HG03045 (cell line): ENCODE data around the gene HEXD.

Experiments
- ATAC-seq: cut with Tn5 transposase; IDR thresholded peaks from one replicate; pipeline ENCODE4 v1.9.1; 2021; ENCODE audit warnings: mild to moderate bottlenecking, moderate library complexity; ENCODE audit not compliant: unreplicated experiment

HEXD gene

DNA sequence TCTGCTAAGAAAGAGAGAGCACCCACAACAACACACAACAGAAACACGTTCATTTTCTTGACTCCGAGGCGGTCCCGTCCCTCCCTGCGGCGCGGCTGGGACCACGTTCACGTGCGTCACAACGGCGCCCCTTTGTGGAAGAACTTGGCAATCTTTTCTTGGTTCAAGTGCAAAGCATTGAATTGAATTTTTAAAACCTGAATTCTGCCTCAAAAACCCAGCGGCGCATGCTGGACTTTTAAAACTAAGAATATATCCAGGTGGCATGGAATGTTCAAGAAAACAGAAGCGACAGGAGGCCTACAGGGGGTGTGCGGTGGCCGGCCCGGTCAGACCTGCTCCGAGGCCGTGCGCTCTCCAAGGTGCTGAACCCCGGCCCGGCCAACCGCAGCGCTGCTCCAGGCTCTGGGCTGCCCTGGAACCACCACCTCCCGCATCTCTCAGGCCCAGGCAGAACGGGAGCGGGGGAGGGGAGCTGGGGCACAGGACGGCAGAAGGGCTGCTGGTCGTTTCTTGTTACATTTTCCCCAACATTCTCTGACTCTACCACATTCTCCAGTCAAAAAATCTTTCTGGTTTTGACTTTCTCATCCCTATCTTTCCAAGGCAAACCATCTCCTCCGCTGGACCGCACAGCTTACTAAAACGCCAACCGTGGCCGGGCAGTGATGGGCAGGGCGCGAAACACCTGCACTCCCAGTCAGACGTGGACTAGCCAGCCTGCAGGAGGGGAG, 3.4 kb upstream of the HEXD start:
- no peak for ATAC-seq

DNA sequence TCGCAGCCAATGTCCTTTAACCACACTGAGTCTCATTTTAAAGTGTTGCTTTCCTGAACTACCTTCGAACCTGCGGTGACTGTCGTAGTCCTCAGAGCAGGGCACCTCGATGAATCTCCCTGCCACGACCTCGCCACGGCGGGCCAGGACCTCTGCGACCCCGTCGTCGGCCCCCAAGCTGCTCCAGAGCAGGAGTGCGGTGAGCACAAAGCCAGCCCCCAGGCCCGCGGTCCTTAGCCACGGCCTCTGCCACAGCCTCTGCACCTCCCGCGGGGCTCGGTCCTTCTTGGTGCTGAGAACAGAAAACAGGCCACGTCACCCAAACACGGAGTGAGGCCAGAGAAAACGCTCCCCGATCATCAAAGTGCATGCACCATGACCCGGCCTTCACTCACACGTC, 2.8 kb upstream of the HEXD start:
- no peak for ATAC-seq

DNA sequence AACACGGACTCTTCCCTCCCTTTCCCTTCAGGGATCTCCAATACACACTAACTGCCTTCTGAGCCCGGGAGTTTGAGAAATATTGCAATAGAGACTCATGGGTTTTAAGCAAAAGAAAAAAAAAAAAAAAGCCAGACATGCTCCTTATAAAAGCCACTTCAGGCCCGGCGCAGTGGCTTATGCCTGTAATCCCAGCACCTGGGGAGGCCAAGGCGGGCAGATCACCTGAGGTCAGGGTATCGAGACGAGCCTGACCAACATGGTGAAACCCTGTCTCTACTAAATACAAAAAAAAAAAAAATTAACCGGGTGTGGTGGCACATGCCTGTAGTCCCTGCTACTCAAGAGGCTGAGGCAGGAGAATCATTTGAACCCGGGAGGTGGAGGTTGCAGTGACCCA, 2.4 kb upstream of the HEXD start:
- no peak for ATAC-seq

DNA sequence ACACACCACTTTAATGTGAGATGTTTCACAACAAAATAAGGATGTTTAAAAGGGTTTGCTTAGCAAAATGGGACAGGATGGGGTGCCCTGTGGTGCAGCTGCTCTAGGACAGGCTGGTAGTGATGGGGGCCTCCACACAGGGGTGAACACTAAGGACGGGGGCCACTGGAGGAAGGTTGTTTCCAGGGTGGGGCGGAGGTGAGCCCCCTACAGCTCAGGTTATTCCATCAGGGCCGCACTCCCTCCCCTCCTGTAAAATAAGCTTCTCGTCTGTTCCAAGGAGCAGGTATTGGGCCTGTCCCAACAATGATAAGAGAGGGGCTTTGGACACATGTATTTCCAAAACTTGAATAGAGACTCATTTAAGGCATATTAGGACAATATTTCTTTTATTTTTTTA, 1.9 kb upstream of the HEXD start:
- ATAC-seq: no peak

DNA sequence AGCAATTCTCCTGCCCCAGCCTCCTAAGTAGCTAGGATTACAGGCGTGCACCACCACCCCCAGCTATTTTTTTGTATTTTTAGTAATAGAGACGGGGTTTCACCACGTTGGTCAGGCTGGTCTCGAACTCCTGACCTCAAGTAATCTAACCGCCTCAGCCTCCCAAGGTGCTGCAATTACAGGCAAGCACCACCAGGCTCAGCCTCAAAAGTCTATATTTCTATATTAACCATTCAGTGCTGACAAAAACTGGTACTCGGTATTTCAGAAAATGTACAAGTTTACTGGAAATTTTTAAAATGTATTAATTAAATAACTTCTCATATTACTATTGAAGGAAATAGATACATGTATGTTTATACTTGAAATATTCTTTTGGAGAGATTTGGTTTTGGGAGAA, 1.4 kb upstream of the HEXD start:
- ATAC-seq: no peak

DNA sequence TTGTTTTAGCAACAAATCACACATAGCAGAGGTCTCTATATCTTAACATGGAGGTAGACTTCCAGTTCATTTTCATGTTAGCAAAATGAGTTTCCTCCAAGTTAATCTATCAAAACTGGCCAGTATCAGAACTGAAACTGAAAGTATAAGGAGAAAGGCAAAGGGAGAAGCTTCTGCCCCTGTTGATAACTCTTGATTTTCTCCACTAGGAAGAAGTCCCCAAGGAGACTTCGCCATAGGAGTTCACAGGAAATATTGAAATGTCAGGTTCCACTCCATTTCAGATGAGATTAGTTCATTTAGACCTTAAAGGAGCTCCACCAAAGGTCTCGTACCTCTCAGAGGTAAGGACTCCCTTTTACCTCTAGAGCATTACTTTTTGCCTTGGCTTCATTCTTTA, 1.4 kb downstream of the HEXD start:
- ATAC-seq: no peak

DNA sequence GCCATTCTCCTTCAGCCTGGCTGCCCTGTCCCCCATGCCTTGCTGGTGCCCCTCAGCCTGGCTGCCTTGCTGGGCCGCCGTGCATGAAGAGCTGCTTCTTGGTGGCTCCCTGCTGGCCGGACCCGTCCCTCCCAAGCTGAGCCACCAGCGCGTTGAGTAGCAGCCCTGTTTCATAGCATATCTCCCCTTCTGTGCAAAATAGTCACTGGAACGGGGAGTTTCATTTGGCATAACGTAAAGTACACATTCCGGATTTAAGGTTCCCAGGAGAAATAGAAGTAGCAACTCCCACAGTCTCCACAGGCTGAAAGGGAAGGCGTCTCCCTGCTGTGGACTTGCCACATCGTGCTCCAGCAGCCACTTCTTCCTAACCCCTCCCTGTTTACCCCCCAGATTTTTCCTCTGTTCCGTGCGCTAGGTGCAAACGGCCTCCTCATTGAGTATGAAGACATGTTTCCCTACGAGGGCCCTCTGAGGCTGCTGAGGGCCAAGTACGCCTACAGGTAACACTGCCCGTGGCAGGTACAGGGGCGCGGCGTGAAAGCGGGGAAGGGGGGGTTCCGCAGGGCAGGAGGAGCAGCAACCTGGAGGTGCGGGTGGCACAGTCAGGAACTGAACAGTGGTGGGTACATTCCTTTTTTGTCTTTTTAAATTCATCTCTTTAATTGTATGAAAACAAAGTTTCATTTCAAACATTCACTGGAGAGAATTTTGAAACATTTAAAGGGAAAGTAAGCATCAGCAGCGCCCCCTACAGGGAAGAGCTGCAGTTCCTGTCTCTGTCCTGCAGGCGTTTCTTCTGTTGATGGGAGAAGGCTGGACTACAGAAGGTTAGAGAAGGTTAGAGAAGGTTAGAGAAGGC, 6.1 kb downstream of the HEXD start:
- ATAC-seq: no peak

DNA sequence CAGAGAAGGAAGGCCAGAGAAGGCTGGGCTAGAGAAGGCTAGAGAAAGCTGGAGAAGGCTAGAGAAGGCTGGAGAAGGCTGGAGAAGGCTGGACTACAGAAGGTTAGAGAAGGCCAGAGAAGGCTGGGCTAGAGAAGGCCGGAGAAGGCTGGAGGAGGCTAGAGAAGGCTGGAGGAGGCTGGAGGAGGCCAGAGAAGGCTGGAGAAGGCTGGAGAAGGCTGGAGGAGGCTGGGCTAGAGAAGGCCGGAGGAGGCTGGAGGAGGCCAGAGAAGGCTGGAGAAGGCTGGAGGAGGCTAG, 6.7 kb downstream of the HEXD start:
- ATAC-seq: no peak

DNA sequence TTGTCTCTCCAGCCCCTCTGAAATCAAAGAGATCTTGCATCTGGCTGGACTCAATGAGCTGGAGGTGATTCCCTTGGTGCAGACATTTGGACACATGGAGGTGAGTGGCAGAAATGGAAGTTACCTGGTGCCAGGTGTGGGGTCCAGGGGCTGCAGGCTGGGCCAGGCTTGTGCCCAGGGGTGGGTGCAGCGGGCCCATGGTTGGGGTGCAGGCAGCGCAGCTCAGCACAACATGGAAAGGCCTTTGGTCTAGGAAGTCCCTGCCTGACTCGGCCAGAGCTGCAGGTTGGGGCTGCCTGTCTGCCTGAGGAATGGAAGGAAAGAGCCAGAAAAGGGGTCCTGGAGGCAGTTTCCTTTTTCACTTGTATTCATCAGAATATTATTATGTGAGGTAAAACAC, 10.4 kb downstream of the HEXD start:
- no peak for ATAC-seq

DNA sequence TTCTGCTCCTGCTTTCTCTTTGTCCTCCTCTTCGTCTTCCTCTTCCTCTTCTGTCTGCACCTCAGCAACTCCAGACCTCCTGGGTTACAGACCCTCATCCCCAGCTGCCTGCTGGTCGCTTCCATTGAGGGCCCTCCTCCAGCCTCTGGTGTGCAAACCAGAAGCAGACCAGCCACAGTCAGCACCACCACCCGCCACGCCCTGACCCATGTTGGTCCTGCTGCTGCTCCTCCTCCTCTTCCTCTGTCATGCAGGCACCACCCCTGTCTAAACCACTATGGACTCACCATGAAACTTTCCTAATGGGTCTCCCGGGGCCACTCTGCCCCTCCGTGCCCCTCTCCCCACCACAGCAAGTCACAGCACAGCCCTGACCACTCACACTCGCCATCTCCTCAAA, 11.7 kb downstream of the HEXD start:
- ATAC-seq: no peak

DNA sequence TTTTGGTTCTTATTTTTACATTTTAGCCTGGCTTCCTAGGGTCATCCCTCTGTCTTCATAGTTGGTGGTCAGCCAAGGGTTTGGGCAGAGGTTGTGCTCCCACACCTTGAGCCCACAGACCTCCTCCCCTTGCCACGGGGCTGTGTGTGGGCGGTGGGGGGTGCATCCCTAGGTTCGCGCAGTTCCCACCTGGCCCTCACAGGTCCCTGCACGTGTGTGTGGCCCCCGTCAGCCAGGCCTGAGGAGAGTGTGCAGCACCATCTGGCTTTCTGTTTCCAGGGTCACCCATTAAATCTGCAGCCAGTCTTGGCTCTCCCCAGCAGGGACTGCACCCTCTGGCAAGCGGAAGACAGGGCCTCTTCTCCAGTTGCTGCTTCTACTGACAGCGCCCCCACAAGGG, 13.9 kb downstream of the HEXD start:
- ATAC-seq: no peak

DNA sequence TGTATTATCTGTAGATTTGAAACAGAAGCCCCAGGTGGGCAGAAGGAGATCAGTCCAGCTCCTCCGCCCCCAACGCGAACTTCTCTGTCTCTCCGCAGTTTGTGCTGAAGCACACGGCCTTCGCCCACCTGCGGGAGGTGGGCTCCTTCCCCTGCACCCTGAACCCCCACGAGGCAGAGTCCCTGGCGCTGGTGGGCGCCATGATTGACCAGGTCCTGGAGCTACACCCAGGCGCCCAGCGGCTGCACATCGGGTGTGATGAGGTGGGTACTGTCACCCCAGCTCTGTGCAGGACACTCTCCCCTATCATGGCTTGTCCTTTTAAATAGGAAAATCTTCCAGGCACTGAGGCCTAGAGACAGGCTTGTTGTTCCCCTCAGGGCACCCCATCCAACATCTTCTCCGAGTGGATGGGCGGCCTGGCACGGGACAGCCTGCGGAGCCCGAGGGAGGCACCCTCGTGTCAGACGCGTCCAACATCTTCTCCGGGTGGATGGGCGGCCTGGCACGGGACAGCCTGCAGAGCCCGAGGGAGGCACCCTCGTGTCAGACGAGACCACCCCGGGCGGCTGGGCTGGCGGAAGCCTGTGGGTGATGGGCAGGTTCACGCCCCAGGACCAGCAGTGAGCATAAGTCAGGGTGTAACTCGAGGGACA, 15.5 kb downstream of the HEXD start:
- ATAC-seq: no peak

DNA sequence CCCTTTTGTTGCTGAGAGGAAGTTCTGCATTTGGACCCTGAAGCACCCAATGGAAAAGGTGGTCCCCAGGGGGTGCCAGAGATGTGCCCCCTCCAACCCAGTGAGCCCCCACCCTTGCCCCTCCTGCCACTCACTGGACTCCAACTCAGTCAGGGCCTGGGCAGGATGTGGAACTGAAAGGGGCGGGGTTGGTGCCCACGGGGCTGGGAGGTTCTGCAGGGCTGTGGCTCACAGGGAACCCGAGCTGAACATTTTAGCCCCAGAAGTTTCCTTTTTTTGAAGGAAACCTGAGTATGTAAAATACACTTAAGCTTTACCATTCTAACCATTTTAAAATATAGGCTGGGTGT, 16.0 kb downstream of the HEXD start:
- no peak for ATAC-seq

DNA sequence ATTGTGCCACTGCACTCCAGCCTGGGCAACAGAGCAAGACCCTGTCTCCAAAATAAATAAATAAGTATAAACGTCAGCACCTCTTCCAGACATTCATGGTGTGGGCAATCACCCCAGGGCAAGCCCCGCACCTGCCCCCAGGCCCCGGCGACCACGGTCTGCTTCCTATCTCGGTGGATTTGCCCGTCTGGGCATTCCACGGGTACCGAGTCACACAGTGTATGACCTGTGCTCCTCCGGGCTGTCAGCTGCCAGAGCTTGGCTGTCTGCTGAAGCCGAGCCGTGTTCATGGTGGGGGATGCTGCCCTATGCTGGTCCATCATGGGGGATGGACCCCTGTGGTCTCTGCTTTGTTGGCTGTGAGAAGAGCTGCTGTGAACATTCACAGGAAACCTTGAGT, 17.0 kb downstream of the HEXD start:
- ATAC-seq: no peak

DNA sequence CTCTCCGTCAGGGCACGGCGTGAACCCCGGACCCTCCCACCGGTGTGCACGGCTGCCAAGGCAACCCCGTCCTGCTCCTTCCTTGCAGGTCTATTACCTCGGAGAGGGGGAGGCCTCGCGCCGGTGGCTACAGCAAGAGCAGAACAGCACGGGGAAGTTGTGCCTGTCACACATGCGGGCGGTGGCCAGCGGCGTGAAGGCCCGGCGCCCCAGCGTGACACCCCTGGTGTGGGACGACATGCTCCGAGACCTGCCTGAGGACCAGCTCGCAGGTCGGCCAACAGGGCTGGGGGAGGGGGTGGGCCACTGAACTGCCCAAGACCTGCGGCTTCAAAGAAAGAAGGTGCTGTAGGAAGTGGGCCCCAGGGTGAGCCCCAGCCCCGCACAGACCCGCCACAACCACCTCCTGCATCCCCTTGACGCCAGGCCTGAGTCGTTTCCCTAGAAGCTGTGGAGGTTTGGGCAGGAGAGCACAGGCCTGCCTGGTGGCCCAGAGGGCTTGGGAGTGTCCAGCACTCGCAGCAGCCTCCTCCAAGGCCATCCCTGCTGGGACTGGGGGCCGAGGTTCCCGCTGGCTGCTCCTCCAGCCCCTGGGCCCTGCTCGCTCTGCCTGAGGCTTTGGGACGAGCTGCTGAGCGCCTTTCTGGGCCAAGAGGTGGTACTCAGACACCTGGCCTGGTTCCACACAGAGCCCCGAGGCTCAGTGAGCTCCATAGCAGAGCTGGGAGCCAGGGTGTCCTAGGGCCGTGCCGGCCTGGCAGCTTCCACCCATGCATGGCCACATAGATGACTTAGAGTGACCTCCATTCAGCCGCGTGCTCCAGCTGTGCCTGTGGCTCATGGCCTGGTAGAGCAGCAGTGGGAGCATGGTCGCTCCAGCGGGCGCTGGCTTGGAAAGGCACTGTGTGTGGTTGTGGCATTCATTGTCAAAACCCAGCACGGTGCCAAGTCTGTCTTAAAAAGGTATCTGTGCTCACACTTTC, 17.7 kb downstream of the HEXD start:
- no peak for ATAC-seq

DNA sequence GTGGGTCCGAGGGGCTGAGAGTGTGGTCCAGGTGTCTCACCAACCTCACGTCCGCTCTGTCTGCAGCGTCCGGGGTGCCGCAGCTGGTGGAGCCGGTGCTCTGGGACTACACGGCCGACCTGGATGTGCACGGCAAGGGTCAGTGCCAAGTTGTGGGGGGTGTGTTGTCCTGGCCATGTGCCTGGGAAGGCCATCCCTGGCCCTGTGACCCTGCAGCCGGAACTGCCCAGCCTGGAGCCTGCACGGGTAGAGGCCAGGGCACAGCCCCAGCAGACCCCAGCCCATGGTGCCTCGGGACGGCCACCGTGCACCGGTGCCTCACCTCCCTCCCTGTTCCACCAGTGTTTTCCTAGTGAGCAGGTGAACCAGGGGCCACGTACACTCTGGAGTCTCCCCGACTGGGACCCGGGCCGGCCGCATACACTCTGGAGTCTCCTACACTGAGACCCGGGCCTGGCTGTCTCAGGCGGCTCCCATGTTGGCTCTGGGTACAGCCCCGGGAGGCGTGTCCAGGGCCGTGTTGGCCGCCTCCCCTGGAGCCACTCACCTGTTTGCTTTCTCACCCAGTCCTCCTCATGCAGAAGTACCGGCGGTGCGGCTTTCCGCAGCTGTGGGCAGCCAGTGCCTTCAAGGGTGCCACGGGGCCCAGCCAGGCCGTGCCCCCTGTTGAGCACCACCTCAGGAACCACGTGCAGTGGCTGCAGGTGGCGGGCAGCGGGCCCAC, 18.6 kb downstream of the HEXD start:
- no peak for ATAC-seq

DNA sequence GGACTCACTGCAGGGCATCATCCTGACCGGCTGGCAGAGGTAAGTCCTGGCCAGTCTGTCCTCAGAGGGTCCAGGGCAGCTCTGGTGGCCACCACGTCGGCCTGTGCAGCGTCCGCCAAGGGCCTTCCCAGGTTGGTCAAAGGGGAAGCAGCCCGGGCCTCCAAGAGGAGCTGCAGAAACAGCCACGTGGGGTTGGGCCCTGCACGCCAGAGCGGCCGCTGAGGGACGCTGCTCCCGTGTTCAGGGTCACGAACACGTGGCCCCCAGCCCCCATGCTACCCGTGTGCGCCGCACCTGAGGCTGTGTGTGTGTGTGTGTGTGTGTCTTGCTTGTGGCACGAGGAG, 19.1 kb downstream of the HEXD start:
- no peak for ATAC-seq

DNA sequence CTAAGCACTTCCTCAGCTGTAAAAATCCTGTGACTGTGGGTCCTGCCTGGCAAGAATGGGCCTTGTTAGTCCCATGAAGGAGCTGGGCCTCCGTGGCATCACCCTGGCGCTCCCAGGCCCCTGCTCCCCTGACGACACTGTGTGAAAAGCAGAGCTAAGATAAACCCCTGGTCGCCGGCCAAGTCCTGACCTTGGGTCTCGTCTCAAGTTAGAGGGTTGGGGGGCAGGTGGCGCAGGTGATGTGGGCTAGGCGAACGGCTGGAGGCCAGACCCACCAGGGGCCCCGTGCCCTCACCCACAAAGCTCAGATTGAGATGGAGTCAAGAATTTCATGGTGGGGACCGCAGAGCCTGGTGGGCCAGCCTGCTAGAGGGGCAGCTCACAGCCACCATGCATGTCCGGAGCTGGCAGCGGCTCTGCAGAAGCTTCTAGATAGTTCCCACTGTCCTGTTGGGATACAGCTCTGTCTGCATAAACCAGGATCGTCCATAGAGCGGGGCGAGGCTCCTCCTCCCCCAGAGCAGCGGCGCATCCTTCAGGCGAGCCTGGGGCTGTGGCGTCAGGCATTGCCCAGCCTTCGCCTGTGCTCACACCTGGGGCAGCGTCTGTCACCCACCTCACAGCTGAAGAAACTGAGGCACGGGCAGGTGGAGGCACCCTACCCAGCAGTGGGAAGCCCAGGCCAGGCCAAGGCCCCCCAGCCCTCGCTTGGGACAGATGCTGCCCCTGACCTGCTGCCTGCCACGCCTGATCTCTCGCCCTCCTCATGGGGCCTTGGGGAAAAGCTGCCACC, 20.4 kb downstream of the HEXD start:
- ATAC-seq: no peak

DNA sequence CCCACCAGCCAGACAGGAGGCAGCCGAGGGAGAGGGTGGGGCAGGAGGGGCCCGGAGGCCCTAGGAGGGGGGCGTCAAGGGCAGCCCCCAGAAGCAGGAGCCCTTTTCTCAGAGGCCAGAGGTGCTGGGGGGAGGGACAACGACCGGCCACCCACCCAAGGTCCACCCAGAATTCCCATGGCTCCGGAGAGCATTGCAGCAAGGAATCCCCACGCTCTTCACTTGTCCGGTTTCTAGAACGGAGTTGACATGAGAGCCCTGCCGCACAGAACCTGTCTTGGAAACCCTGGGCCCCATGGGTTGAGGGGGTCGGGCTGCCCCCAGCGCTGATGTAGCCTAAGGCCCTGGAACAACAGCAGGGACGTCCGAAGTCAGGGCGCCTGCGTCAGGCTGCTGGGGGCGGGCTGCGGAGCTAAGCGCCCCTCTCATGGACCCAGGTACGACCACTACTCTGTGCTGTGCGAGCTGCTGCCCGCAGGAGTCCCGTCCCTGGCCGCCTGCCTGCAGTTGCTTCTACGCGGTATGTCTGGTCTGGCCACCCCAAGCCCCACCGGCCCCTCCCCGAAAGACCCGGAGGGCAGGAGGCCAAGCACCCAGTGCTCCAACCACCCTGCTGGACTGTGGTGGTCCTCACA, 21.2 kb downstream of the HEXD start:
- no peak for ATAC-seq
